Left ventricle myocardium inferior (tissue), 1 donor: Measurements from ENCODE around the gene KEL. TPM values are rescaled to one million over a fixed set of nuclear protein-coding genes. Genes with fewer than 3 reads are reported as not detected.

Source experiments
- DNase-seq: peaks from one replicate; pipeline ENCODE4 v3.0.0-alpha.2; 2020
- H3K27ac ChIP-seq: fragments of 200-600 bp; replicated peaks from 2 replicates; pipeline ENCODE4 v1.8.0; 2021
- H3K27me3 ChIP-seq: fragments of 200-600 bp; 2 replicates; pipeline ENCODE4 v1.8.0; 2021; ENCODE audit warnings: low read depth
- H3K36me3 ChIP-seq: fragments of 200-600 bp; 2 replicates; pipeline ENCODE4 v1.8.0; 2021
- H3K4me1 ChIP-seq: fragments of 200-600 bp; 2 replicates; pipeline ENCODE4 v1.8.0; 2021
- H3K4me3 ChIP-seq: fragments of 200-600 bp; 2 replicates; pipeline ENCODE4 v1.8.0; 2021; ENCODE audit warnings: mild to moderate bottlenecking, moderate library complexity
- H3K9me3 ChIP-seq: fragments of 200-600 bp; replicated peaks from 2 replicates; pipeline ENCODE4 v1.8.0; 2021
- intact Hi-C: fragments of 100-400 bp; cut with micrococcal nuclease; formaldehyde crosslinking; loops from one replicate; pipeline ENCODE4 v1.11.0; 2022
- total RNA-seq: library from RNA; stranded (reverse); fragmentation: NEBNext Ultra II Directional; extraction: Animal tissue kit (Norgen Biotek cat#: 25700); gene quantifications from one replicate; pipeline ENCODE4 v1.2.1, GENCODE V29; 2021
- TF ChIP-seq, protein P1 (sequence below): fragments of 200-600 bp; IDR thresholded peaks from 2 replicates; pipeline ENCODE4 v1.8.0; 2021; ENCODE audit warnings: antibody characterized with exemption, mild to moderate bottlenecking, borderline replicate concordance
- donor health status: DM: no; HTN: yes; CAD: no; lungs with severe emphysema.

KEL gene
- total RNA-seq, 1 donor from 2014 or later = 0.38 TPM

DNA sequence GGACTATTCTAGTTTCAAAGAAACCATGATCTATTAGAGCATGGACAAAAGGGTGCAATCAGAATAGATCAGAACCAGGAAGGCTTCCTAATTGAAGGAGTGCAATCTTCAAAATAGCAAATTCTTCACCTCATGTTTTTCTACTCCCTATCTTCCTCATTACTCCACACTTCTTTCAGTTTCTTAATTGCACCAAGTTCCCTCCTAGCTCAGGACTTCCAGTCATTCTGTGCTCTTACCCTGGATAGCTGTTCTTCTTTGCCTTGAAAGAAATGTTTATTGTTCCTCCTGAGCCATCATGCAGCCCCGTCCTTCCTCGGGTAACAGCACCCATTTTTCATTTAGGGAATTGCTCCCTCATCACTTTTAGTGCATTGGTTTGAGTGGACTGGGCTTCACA is 51.7 kb downstream of the KEL start:
- no peaks in the 10 kb centered on the region for H3K36me3 ChIP-seq
- no peaks in the 10 kb centered on the region for H3K9me3 ChIP-seq
- DNase-seq = no peak
- H3K4me1 ChIP-seq = no peaks in the 10 kb centered on the region
- H3K4me3 ChIP-seq = no peak overlapping the region
- intact Hi-C loops = no loop called here
- TF ChIP-seq, protein P1, sequence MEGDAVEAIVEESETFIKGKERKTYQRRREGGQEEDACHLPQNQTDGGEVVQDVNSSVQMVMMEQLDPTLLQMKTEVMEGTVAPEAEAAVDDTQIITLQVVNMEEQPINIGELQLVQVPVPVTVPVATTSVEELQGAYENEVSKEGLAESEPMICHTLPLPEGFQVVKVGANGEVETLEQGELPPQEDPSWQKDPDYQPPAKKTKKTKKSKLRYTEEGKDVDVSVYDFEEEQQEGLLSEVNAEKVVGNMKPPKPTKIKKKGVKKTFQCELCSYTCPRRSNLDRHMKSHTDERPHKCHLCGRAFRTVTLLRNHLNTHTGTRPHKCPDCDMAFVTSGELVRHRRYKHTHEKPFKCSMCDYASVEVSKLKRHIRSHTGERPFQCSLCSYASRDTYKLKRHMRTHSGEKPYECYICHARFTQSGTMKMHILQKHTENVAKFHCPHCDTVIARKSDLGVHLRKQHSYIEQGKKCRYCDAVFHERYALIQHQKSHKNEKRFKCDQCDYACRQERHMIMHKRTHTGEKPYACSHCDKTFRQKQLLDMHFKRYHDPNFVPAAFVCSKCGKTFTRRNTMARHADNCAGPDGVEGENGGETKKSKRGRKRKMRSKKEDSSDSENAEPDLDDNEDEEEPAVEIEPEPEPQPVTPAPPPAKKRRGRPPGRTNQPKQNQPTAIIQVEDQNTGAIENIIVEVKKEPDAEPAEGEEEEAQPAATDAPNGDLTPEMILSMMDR = no peak
- no peak overlapping the region for H3K27ac ChIP-seq
- H3K27me3 ChIP-seq = peaks cover 54% of the 10 kb centered on the region

DNA sequence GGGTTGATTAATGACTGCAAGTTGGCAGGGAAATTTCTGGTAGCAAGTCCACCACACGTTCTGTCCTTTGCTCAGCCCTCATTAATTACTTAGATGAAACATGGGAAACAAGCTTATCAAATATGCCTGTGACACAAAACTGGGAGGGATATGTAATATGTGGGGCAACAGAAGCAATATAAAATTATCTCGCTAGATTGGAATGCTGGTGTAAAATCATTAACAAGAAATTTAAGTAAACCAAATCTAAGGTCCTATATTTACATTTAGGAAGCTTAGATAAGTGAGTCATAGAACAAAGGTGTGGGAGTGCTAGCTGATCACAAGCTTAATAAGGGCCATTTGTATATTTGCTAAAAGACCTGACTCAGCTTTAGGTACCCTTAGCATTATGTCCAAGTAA is 52.1 kb downstream of the KEL start:
- H3K27ac ChIP-seq = no peak overlapping the region
- no peaks in the 10 kb centered on the region for H3K36me3 ChIP-seq
- peaks cover 4% of the 10 kb centered on the region for H3K9me3 ChIP-seq
- no peaks in the 10 kb centered on the region for H3K4me1 ChIP-seq
- H3K4me3 ChIP-seq = no peak overlapping the region
- DNase-seq = no peak
- intact Hi-C loops = no loop called here
- H3K27me3 ChIP-seq = peaks cover 54% of the 10 kb centered on the region
- TF ChIP-seq, protein P1 = no peak

DNA sequence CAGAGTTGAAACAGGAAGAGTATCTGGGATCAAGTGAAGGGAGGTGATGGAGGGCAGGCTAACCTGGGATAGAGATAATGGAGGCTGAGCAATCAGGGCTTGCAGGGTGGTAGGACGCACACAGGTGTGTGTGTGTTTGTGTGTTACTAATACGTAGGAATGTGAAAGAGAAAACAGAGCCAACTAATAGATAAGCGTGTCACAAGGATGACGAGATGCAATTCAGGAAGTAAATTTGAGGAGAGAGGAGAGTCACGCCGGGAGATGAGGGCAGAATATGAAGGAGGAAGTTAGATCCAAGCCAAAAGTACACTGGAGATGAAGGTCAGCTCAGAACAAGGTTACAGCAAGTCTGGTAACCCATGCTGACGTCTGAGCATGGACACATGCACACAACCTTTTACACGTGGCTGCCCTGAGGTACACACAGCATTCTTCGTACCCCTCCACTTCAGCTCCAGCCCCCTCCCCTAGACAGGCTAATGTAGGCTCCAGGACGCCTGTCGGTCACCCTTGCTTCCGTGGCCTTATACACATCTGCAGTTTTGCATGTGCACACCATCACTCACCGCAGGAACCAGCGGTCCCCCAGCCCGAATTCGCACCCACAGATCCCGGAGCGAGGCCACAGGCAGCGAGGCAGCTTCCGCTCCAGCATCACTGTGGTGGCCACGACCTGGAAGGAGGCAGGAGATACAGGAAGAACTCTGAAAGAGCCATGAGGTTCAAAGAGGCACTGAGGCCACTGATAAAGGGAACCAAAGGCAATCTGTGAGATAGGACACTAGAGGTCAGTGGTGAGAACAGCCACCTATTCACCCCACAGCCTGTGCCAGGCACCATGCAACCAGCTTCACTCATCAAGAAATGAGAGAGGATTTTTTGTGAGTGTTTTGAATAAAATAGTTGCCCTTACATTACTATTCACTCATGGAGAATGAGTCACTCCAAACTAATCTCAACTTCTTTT is 53.0 kb downstream of the KEL start:
- TF ChIP-seq, protein P1 = peak; percentile 17
- no peak for DNase-seq
- Histone ChIP-seq H3K4me1 (no peaks in the 10 kb centered on the region), H3K27me3 (peaks cover 54% of the 10 kb centered on the region), H3K36me3 (no peaks in the 10 kb centered on the region), H3K9me3 (peaks cover 12% of the 10 kb centered on the region), H3K27ac (no peak overlapping the region), H3K4me3 (no peak overlapping the region)
- intact Hi-C loops = no loop called here

DNA sequence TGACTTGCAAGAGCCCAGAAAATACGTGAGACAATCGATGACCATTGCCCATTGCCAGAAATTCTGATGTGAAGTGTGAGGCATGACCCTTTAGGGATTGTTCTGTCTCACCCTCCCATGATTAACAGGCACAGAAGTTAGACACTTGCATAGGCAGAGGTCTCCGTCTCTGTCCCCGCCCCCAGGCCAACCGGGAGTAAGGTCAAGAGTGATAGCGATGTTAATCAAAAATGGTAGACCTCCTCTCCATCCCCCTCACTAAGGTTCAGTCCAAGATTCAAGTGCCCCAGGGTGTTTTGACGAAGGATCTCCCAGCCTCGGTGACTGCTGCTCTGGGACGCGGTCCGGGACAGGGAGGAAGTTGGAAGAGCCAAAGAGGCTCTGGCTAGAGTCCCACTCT is 53.9 kb downstream of the KEL start:
- H3K27me3 ChIP-seq = peaks cover 48% of the 10 kb centered on the region
- H3K27ac ChIP-seq = no peak overlapping the region
- H3K9me3 ChIP-seq = peaks cover 20% of the 10 kb centered on the region
- H3K4me3 ChIP-seq = no peak overlapping the region
- no peak for DNase-seq
- H3K36me3 ChIP-seq = no peaks in the 10 kb centered on the region
- TF ChIP-seq, protein P1 = no peak
- H3K4me1 ChIP-seq = no peaks in the 10 kb centered on the region
- intact Hi-C loops = no loop called here

DNA sequence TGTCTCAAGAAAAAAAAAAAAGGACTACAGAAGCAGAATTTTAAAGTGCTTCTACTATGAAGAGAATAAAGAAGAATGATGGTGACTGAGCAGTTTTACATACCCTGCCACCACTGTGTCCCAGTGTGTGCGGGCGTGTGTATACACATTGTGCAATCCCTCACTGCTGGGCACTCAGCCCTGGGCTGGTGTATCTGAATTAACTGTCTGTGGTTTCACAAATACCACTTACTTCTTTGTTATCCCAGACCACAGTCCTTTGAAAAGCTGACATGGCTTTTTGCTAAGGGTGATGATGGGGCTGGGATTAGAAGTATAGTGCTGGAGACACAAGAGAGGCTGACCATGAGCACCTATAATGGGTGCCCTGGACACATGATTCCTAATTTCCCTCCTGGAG is 55.5 kb downstream of the KEL start:
- H3K9me3 ChIP-seq = peaks cover 20% of the 10 kb centered on the region
- DNase-seq = no peak
- H3K27ac ChIP-seq = no peak overlapping the region
- H3K36me3 ChIP-seq = no peaks in the 10 kb centered on the region
- peaks cover 34% of the 10 kb centered on the region for H3K27me3 ChIP-seq
- intact Hi-C loops = no loop called here
- TF ChIP-seq, protein P1 = no peak
- no peak overlapping the region for H3K4me3 ChIP-seq
- no peaks in the 10 kb centered on the region for H3K4me1 ChIP-seq
